ENCODE measurements around the gene TRIM21. TPM values are rescaled to one million over a fixed set of nuclear protein-coding genes. Genes with fewer than 3 reads are reported as not detected.

Gene TRIM21
- total RNA-seq, 1 experiment from 2014 or later: 7.6 TPM

DNA sequence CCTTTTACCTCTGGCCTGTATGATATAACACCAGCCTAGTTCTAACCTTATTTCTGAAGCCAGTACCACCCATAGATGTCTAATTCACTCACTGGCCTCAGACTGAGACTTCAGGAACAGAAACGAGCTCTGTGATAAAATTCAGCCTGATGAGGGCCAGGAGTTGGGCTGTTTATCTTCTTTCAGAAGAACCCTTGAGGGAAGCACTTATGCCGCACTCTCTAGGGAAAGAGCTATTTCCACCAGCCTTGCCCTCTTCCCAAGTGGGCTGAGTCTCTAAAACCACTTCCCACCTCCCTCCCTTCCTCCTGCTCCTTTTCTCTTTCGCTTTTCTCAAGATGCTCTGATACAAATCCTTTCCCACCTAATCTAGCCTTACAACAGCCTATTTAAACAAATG lies 23.3 kb downstream of the TRIM21 start:
- Histone ChIP-seq H3K4me3 (replicated peaks in 1 of 2; ENCODE audit: low read depth in 1 of 2, low read length in 2 of 2) (no peak overlapping the region), H4K20me1 (ENCODE audit: insufficient read depth) (no peaks in the 10 kb centered on the region), H3K4me2 (ENCODE audit: low read length) (no peak overlapping the region), H3K9me2 (ENCODE audit: insufficient read depth) (no peaks in the 10 kb centered on the region), H3K9ac (ENCODE audit: low read length) (no peak overlapping the region), H3K27ac (ENCODE audit: low read depth, low read length) (no peak overlapping the region), H2AFZ (ENCODE audit: low read depth, low read length, poor library complexity, severe bottlenecking) (no peak overlapping the region), H3K4me1 (ENCODE audit: control insufficient read depth in 1 of 2, insufficient read depth in 2 of 2, low read length in 2 of 2) (no peaks in the 10 kb centered on the region), H3K36me3 (ENCODE audit: control insufficient read depth in 1 of 2, insufficient read depth in 2 of 2, low read length in 2 of 2) (no peaks in the 10 kb centered on the region), H3K79me2 (ENCODE audit: insufficient read depth, low read length) (no peaks in the 10 kb centered on the region), H3K9me3 (ENCODE audit: control insufficient read depth in 1 of 2, insufficient read depth in 1 of 2, low read depth in 1 of 2, low read length in 2 of 2) (no peaks in the 10 kb centered on the region), H3K27me3 (ENCODE audit: insufficient read depth, low read length) (peaks cover 24% of the 10 kb centered on the region)
- ChIA-PET CTCF (no interaction called here), RAD21 (ENCODE audit: low non-redundant PET in 1 of 2, low total read pairs in 2 of 2, uncharacterized antibody in 2 of 2, unreplicated experiment in 2 of 2) (no interaction called here), POLR2A (no interaction called here)
- TF ChIP-seq ZNF274 (IDR thresholded peaks at IDR 0.05; ENCODE audit: low read depth, low read length) (no peak), ZFX (IDR thresholded peaks at IDR 0.05) (no peak), CEBPB (IDR thresholded peaks at IDR 0.05; ENCODE audit: low read depth) (no peak), MAX (IDR thresholded peaks at IDR 0.05) (no peak), SRF (IDR thresholded peaks at IDR 0.05; ENCODE audit: low read depth) (no peak), ATF3 (IDR thresholded peaks at IDR 0.05) (no peak), JUND (IDR thresholded peaks at IDR 0.05) (no peak), EGR1 (IDR thresholded peaks at IDR 0.05; ENCODE audit: low read depth) (no peak), POLR2A (IDR thresholded peaks at IDR 0.05; ENCODE audit: borderline replicate concordance, extremely low read depth, insufficient read depth, insufficient read length) (no peak), SIN3A (IDR thresholded peaks at IDR 0.05; ENCODE audit: low read depth) (no peak), CBX3 (IDR thresholded peaks at IDR 0.05; ENCODE audit: low read depth) (no peak), POLR2AphosphoS5 (IDR thresholded peaks at IDR 0.05; ENCODE audit: low read depth, low read length) (no peak)
- TF ChIP-seq, protein P1, sequence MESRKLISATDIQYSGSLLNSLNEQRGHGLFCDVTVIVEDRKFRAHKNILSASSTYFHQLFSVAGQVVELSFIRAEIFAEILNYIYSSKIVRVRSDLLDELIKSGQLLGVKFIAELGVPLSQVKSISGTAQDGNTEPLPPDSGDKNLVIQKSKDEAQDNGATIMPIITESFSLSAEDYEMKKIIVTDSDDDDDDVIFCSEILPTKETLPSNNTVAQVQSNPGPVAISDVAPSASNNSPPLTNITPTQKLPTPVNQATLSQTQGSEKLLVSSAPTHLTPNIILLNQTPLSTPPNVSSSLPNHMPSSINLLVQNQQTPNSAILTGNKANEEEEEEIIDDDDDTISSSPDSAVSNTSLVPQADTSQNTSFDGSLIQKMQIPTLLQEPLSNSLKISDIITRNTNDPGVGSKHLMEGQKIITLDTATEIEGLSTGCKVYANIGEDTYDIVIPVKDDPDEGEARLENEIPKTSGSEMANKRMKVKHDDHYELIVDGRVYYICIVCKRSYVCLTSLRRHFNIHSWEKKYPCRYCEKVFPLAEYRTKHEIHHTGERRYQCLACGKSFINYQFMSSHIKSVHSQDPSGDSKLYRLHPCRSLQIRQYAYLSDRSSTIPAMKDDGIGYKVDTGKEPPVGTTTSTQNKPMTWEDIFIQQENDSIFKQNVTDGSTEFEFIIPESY (IDR thresholded peaks at IDR 0.05; ENCODE audit: extremely low read depth, insufficient replicate concordance, low read length): no peak
- no peak for DNase-seq (ENCODE audit: low read depth, low spot score)
- intact Hi-C loops (cut with micrococcal nuclease): no loop called here
- BruUV-seq (replicated peaks): no TSS peak
- no peak for ATAC-seq
